Endothelial cell of umbilical vein (primary cell): Measurements from ENCODE around the gene RMDN2. TPM values are rescaled to one million over a fixed set of nuclear protein-coding genes. Genes with fewer than 3 reads are reported as not detected.

Source experiments
- BruUV-seq: library from RNA; stranded (reverse); fragments of 400-500 nt; replicated peaks from 2 replicates; lab custom pipeline; 2021; lab: Mats Ljungman, UMichigan
- CTCF ChIA-PET: fragments of 300-600, 350-600 bp; sonication (Branson Sonifier 250); formaldehyde crosslinking; loops from one replicate; lab custom pipeline; 2021; ENCODE audit warnings: antibody characterized with exemption, inconsistent platforms; lab: Charles Lee
- POLR2A ChIA-PET: fragments of 300-600, 350-600 bp; sonication (Branson Sonifier 250); formaldehyde crosslinking; loops from one replicate; lab custom pipeline; 2021; ENCODE audit warnings: antibody characterized with exemption, inconsistent platforms; lab: Charles Lee
- DNase-seq: peaks from one replicate; pipeline ENCODE4 v3.0.0-alpha.2; 2011; ENCODE audit warnings: low read depth, low spot score
- FAIRE-seq: peaks from 2 replicates; lab custom pipeline; 2011; peaks lifted over from hg19 to GRCh38; lab: Jason Lieb, UNC
- H2AFZ ChIP-seq: 2 replicates; pipeline ENCODE4 v1.6.0; 2012; ENCODE audit warnings: low read depth, low read length, control low read depth, inconsistent platforms
- H3K27ac ChIP-seq: 2 replicates; pipeline ENCODE4 v1.5.1; 2011; ENCODE audit warnings: low read depth, mild to moderate bottlenecking, control low read depth, low read length, moderate library complexity; ENCODE audit not compliant: insufficient read depth
- H3K27me3 ChIP-seq, 2 experiments: 2 replicates each; pipeline versions ENCODE4 v1.6.0 to v1.6.1; 2011; ENCODE audit warnings: low read length in 2 of 2, mixed read lengths in 1 of 2; ENCODE audit not compliant: control insufficient read depth in 2 of 2, insufficient read depth in 2 of 2
- H3K36me3 ChIP-seq, 2 experiments: 2 replicates in 1 of 2; 3 replicates in 1 of 2; pipeline ENCODE4 v1.5.1; 2011; ENCODE audit warnings: low read length in 2 of 2, mild to moderate bottlenecking in 1 of 2, moderate library complexity in 1 of 2; ENCODE audit not compliant: control insufficient read depth in 2 of 2, insufficient read depth in 2 of 2; ENCODE audit errors: extremely low read depth in 1 of 2
- H3K4me1 ChIP-seq: 3 replicates; pipeline ENCODE4 v1.5.1; 2011; ENCODE audit warnings: mild to moderate bottlenecking, low read length; ENCODE audit not compliant: control insufficient read depth, insufficient read depth; ENCODE audit errors: extremely low read depth
- H3K4me2 ChIP-seq: 2 replicates; pipeline ENCODE4 v1.6.1; 2011; ENCODE audit warnings: low read length, control low read depth, mixed read lengths; ENCODE audit not compliant: insufficient read depth
- H3K4me3 ChIP-seq, 3 experiments: fragments of 200-600 bp in 1 of 3; sonication (generic), shearing (Covaris generic) in 1 of 3; replicated peaks in 1 of 3; 2 replicates each; pipeline ENCODE4 v1.5.1; 2011 to 2016; ENCODE audit warnings: control low read depth in 3 of 3, low read length in 3 of 3, mild to moderate bottlenecking in 2 of 3, inconsistent platforms in 1 of 3, low read depth in 1 of 3, moderate library complexity in 1 of 3; ENCODE audit not compliant: insufficient read depth in 1 of 3
- H3K79me2 ChIP-seq: 2 replicates; pipeline ENCODE4 v1.6.0; 2012; ENCODE audit warnings: low read length, inconsistent platforms; ENCODE audit not compliant: control insufficient read depth, insufficient read depth
- H3K9ac ChIP-seq: replicated peaks from 2 replicates; pipeline ENCODE3; 2011; ENCODE audit warnings: low read length, control low read depth; ENCODE audit not compliant: insufficient read depth; ENCODE audit errors: extremely low read depth
- H3K9me1 ChIP-seq: replicated peaks from 3 replicates; pipeline ENCODE4 v1.6.0; 2011; ENCODE audit warnings: mild to moderate bottlenecking, low read length; ENCODE audit not compliant: control insufficient read depth, insufficient read depth; ENCODE audit errors: extremely low read depth
- H3K9me3 ChIP-seq: replicated peaks from 2 replicates; pipeline ENCODE4 v1.5.1; 2012; ENCODE audit warnings: low read length, inconsistent platforms; ENCODE audit not compliant: control insufficient read depth, insufficient read depth
- H4K20me1 ChIP-seq: replicated peaks from 2 replicates; pipeline ENCODE3; 2011; ENCODE audit warnings: mild to moderate bottlenecking, low read length; ENCODE audit not compliant: control insufficient read depth, insufficient read depth; ENCODE audit errors: extremely low read depth
- EZH2 ChIP-seq: IDR thresholded peaks from 2 replicates; pipeline ENCODE4 v1.6.1; 2012; ENCODE audit warnings: borderline replicate concordance, low read depth, mild to moderate bottlenecking, moderate library complexity, low read length, inconsistent platforms; ENCODE audit not compliant: severe bottlenecking
- FOS ChIP-seq: IDR thresholded peaks from 2 replicates; pipeline ENCODE4 v1.6.1; 2011; ENCODE audit warnings: mild to moderate bottlenecking, low read length, moderate library complexity, borderline replicate concordance; ENCODE audit not compliant: insufficient read depth
- GATA2 ChIP-seq: IDR thresholded peaks from 2 replicates; pipeline ENCODE4 v1.7.0; 2011; ENCODE audit warnings: low read depth, mild to moderate bottlenecking, moderate library complexity, mixed read lengths, low read length; ENCODE audit not compliant: insufficient read length, insufficient read depth
- JUN ChIP-seq: IDR thresholded peaks from 2 replicates; pipeline ENCODE4 v1.6.1; 2011; ENCODE audit warnings: borderline replicate concordance, low read depth; ENCODE audit not compliant: insufficient read length, insufficient read depth
- MAX ChIP-seq: IDR thresholded peaks from 2 replicates; pipeline ENCODE4 v1.6.1; 2011; ENCODE audit not compliant: insufficient read depth, insufficient read length
- POLR2A ChIP-seq: IDR thresholded peaks from 2 replicates; pipeline ENCODE4 v1.6.1; 2012; ENCODE audit warnings: low read depth, mild to moderate bottlenecking, control low read depth, low read length
- dilution Hi-C: fragments of 300-500 bp; cut with MboI; formaldehyde crosslinking; loops from one replicate; pipeline ENCODE4 v1.15.0; 2019; ENCODE audit warnings: low sequenced_read_pairs; ENCODE audit not compliant: extremely low pct_ligation_motif_present
- intact Hi-C: fragments of 100-400 bp; cut with micrococcal nuclease; formaldehyde crosslinking; loops from one replicate; pipeline ENCODE4 v1.10.0; 2022
- polyA plus RNA-seq, 4 experiments: library from polyadenylated mRNA; depleted of rRNA in 3 of 4; stranded (reverse) in 3 of 4; unstranded in 1 of 4; fragments of >200 nt; gene quantifications; 2 replicates each; pipeline versions ENCODE4 v1.2.1 to v1.2.3, GENCODE V29; 2011 to 2012; ENCODE audit warnings: missing spikeins in 1 of 4
- total RNA-seq: library from RNA; stranded (reverse); gene quantifications from 2 replicates; pipeline ENCODE4 v1.2.3, GENCODE V29; 2021

RMDN2 gene
- total and polyA plus RNA-seq, 2 donors (not counting 3 experiments of a cell fraction or from before 2014, with no cell fraction given): 0.97 to 2.8 TPM

GRCh38 chr2:37881397-37881796, 43.7 kb upstream of the RMDN2 start:
- BruUV-seq: no TSS peak
- Histone ChIP-seq H4K20me1 (no peaks in the 10 kb centered on the region), H2AFZ (no peak overlapping the region), H3K27ac (no peak overlapping the region), H3K4me1 (peaks cover 3% of the 10 kb centered on the region), H3K36me3 (no peaks in the 10 kb centered on the region), H3K4me2 (no peak overlapping the region), H3K79me2 (no peaks in the 10 kb centered on the region), H3K27me3 (peaks cover 4 to 6% of the 10 kb centered on the region in 2 experiments), H3K9me3 (no peaks in the 10 kb centered on the region), H3K9ac (no peak overlapping the region), H3K4me3 (no peak overlapping the region), H3K9me1 (no peaks in the 10 kb centered on the region)
- intact Hi-C loops (no loop called here), dilution Hi-C loops (no loop called here)
- no peak for TF ChIP-seq GATA2
- ChIA-PET POLR2A (interaction anchor here (0.7 kb wide), 1 partner anchor 41 kb away, joined by 3 read pairs; no protein-coding TSS in a partner anchor), CTCF (interaction anchor here (1.6 to 10.1 kb wide), 3 partner anchors 49 to 485 kb away, joined by 4 to 509 read pairs (median 399); no protein-coding TSS in a partner anchor)
- FAIRE-seq: no peak
- no peak for DNase-seq

- Histone ChIP-seq H3K27ac (no peak overlapping the region), H3K4me2 (no peak overlapping the region), H3K9me3 (no peaks in the 10 kb centered on the region), H3K79me2 (no peaks in the 10 kb centered on the region), H3K36me3 (no peaks in the 10 kb centered on the region), H4K20me1 (no peaks in the 10 kb centered on the region), H3K9me1 (no peaks in the 10 kb centered on the region), H2AFZ (no peak overlapping the region), H3K27me3 (peaks cover 4 to 6% of the 10 kb centered on the region in 2 experiments), H3K4me1 (peaks cover 3% of the 10 kb centered on the region), H3K4me3 (no peak overlapping the region), H3K9ac (no peak overlapping the region)
- dilution Hi-C loops (no loop called here), intact Hi-C loops (no loop called here)
- CTCF ChIA-PET: interaction anchor here (0.9 to 10.1 kb wide), 5 partner anchors 50 to 486 kb away, joined by 3 to 509 read pairs (median 5); no protein-coding TSS in a partner anchor
- BruUV-seq: no TSS peak
- TF ChIP-seq EZH2: no peak
- no peak for TF ChIP-seq POLR2A
- no peak for TF ChIP-seq FOS
- no peak for TF ChIP-seq JUN
- no peak for TF ChIP-seq GATA2
- TF ChIP-seq MAX: no peak
- no peak for DNase-seq
- POLR2A ChIA-PET: no interaction called here
- FAIRE-seq: no peak
Measured at GRCh38 chr2:37882036-37882435, 43.1 kb upstream of the RMDN2 start.
